H1 (cell line): ENCODE data around the gene TPSAB1. TPM values are rescaled to one million over a fixed set of nuclear protein-coding genes. Genes with fewer than 3 reads are reported as not detected.
"Not testable (repeated sequence)": the region's sequence is repeated elsewhere in the genome, so short reads cannot be mapped to it uniquely, and the experiment has no call there.

Experiments
- CTCF ChIA-PET: fragments of 300-600 bp; sonication (Branson Sonifier 250); formaldehyde crosslinking; loops from one replicate; lab custom pipeline; 2021; ENCODE audit not compliant: partially characterized antibody; lab: Charles Lee
- POLR2A ChIA-PET: fragments of 300-600 bp; sonication (Branson Sonifier 250); formaldehyde crosslinking; loops from one replicate; lab custom pipeline; 2021; ENCODE audit warnings: inconsistent platforms; ENCODE audit not compliant: partially characterized antibody; lab: Charles Lee
- DNase-seq, 2 experiments: peaks; one replicate each; pipeline versions ENCODE4 v3.0.0 to v3.0.0-alpha.2; 2010 to 2022; ENCODE audit warnings: low spot score in 2 of 2, low read depth in 1 of 2, mixed read lengths in 1 of 2
- FAIRE-seq: peaks from 2 replicates; lab custom pipeline; 2011; peaks lifted over from hg19 to GRCh38; lab: Jason Lieb, UNC
- H2AFZ ChIP-seq: 2 replicates; pipeline ENCODE4 v1.8.1; 2012; ENCODE audit warnings: low read length, inconsistent platforms
- H2AK5ac ChIP-seq: 2 replicates; pipeline ENCODE4 v1.6.1; 2013; ENCODE audit warnings: low read depth, low read length
- H2BK120ac ChIP-seq: replicated peaks from 2 replicates; pipeline ENCODE3; 2013; ENCODE audit warnings: low read depth, low read length, inconsistent platforms
- H2BK12ac ChIP-seq: 2 replicates; pipeline ENCODE4 v1.6.1; 2013; ENCODE audit warnings: low read depth, low read length
- H2BK15ac ChIP-seq: 2 replicates; pipeline ENCODE4 v1.6.1; 2013; ENCODE audit warnings: low read length
- H2BK20ac ChIP-seq: 2 replicates; pipeline ENCODE4 v1.6.1; 2013; ENCODE audit warnings: low read length
- H2BK5ac ChIP-seq: 2 replicates; pipeline ENCODE4 v1.6.1; 2013; ENCODE audit warnings: low read depth, low read length
- H3K14ac ChIP-seq: 2 replicates; pipeline ENCODE4 v1.6.1; 2013; ENCODE audit warnings: inconsistent platforms; ENCODE audit not compliant: insufficient read length
- H3K18ac ChIP-seq: 2 replicates; pipeline ENCODE4 v1.6.1; 2013; ENCODE audit warnings: low read length; ENCODE audit errors: extremely low read depth
- H3K23ac ChIP-seq: 2 replicates; pipeline ENCODE4 v1.6.1; 2013; ENCODE audit warnings: inconsistent platforms; ENCODE audit not compliant: insufficient read length
- H3K23me2 ChIP-seq: 2 replicates; pipeline ENCODE4 v1.6.1; 2013; ENCODE audit warnings: low read depth, low read length
- H3K27ac ChIP-seq: 2 replicates; pipeline ENCODE4 v1.6.1; 2011; ENCODE audit warnings: low read depth, low read length, inconsistent platforms
- H3K27me3 ChIP-seq, 4 experiments: replicated peaks in 1 of 4; 1 replicate in 1 of 4; 2 replicates in 3 of 4; pipeline versions ENCODE4 v1.6.1 to v1.8.1; 2011 to 2013; ENCODE audit warnings: low read length in 3 of 4, mild to moderate bottlenecking in 3 of 4, inconsistent platforms in 2 of 4, mixed read lengths in 2 of 4, moderate library complexity in 1 of 4; ENCODE audit not compliant: control insufficient read depth in 3 of 4, insufficient read depth in 3 of 4; ENCODE audit errors: extremely low read depth in 1 of 4
- H3K36me3 ChIP-seq, 4 experiments: 2 replicates each; pipeline versions ENCODE4 v1.6.1 to v1.8.1; 2011 to 2013; ENCODE audit warnings: mild to moderate bottlenecking in 4 of 4, low read length in 3 of 4, moderate library complexity in 2 of 4, control low read depth in 1 of 4, inconsistent platforms in 1 of 4; ENCODE audit not compliant: insufficient read depth in 4 of 4, control insufficient read depth in 2 of 4
- H3K4ac ChIP-seq: replicated peaks from 2 replicates; pipeline ENCODE3; 2013; ENCODE audit warnings: low read length, low read depth, mixed read lengths, inconsistent platforms; ENCODE audit not compliant: insufficient read length
- H3K4me1 ChIP-seq, 4 experiments: replicated peaks in 1 of 4; 1 replicate in 1 of 4; 2 replicates in 3 of 4; pipeline versions ENCODE4 v1.6.1 to v1.8.1; 2011 to 2013; ENCODE audit warnings: low read length in 3 of 4, inconsistent platforms in 2 of 4, mixed read lengths in 1 of 4; ENCODE audit not compliant: insufficient read depth in 4 of 4, control insufficient read depth in 3 of 4
- H3K4me2 ChIP-seq, 2 experiments: 2 replicates each; pipeline versions ENCODE4 v1.6.1 to v1.8.1; 2011 to 2013; ENCODE audit warnings: low read depth in 2 of 2, low read length in 2 of 2, control low read depth in 1 of 2, inconsistent platforms in 1 of 2, mild to moderate bottlenecking in 1 of 2; ENCODE audit not compliant: insufficient read depth in 1 of 2
- H3K4me3 ChIP-seq, 4 experiments: fragments of 200-600, 300-600 bp in 1 of 4; sonication (generic), shearing (Covaris generic), sonication (Bioruptor Twin) in 1 of 4; 2 replicates each; pipeline versions ENCODE4 v1.5.1 to v1.8.1; 2011 to 2016; ENCODE audit warnings: low read length in 4 of 4, low read depth in 3 of 4, control low read depth in 2 of 4, inconsistent platforms in 2 of 4, mild to moderate bottlenecking in 2 of 4, mixed read lengths in 1 of 4, moderate library complexity in 1 of 4; ENCODE audit not compliant: insufficient read depth in 2 of 4; ENCODE audit errors: extremely low read depth in 1 of 4
- H3K56ac ChIP-seq: replicated peaks from 2 replicates; pipeline ENCODE3; 2013; ENCODE audit warnings: low read depth, mild to moderate bottlenecking, mixed read lengths, low read length, inconsistent platforms; ENCODE audit not compliant: insufficient read length
- H3K79me1 ChIP-seq: 2 replicates; pipeline ENCODE4 v1.6.1; 2013; ENCODE audit warnings: low read depth, low read length, control low read depth
- H3K79me2 ChIP-seq, 2 experiments: 2 replicates each; pipeline versions ENCODE4 v1.6.1 to v1.8.1; 2012 to 2013; ENCODE audit warnings: low read length in 2 of 2, mild to moderate bottlenecking in 2 of 2, inconsistent platforms in 1 of 2; ENCODE audit not compliant: insufficient read depth in 2 of 2, control insufficient read depth in 1 of 2
- H3K9ac ChIP-seq, 4 experiments: replicated peaks in 1 of 4; 1 replicate in 1 of 4; 2 replicates in 3 of 4; pipeline versions ENCODE4 v1.6.1 to v1.8.1; 2011 to 2013; ENCODE audit warnings: low read depth in 3 of 4, low read length in 3 of 4, control low read depth in 2 of 4, mild to moderate bottlenecking in 2 of 4, moderate library complexity in 2 of 4, inconsistent platforms in 1 of 4; ENCODE audit errors: extremely low read depth in 1 of 4
- H3K9me3 ChIP-seq, 2 experiments: 2 replicates each; pipeline versions ENCODE4 v1.6.1 to v1.8.1; 2012 to 2013; ENCODE audit warnings: mild to moderate bottlenecking in 2 of 2, moderate library complexity in 2 of 2, control low read depth in 1 of 2, inconsistent platforms in 1 of 2, low read depth in 1 of 2, low read length in 1 of 2, mixed read lengths in 1 of 2; ENCODE audit not compliant: insufficient read depth in 2 of 2
- H4K20me1 ChIP-seq, 2 experiments: replicated peaks in 1 of 2; 2 replicates each; pipeline versions ENCODE3 to v1.8.1; 2011 to 2013; ENCODE audit warnings: inconsistent platforms in 2 of 2, low read length in 2 of 2, mild to moderate bottlenecking in 1 of 2; ENCODE audit not compliant: insufficient read depth in 2 of 2, control insufficient read depth in 1 of 2
- H4K5ac ChIP-seq: 2 replicates; pipeline ENCODE4 v1.6.1; 2013; ENCODE audit warnings: low read length, low read depth, mixed read lengths, inconsistent platforms; ENCODE audit not compliant: insufficient read length
- H4K8ac ChIP-seq: 2 replicates; pipeline ENCODE4 v1.8.0; 2013; ENCODE audit warnings: mild to moderate bottlenecking, moderate library complexity, low read length, inconsistent platforms; ENCODE audit not compliant: insufficient read depth; ENCODE audit errors: extremely low read depth
- H4K91ac ChIP-seq: replicated peaks from 2 replicates; pipeline ENCODE3; 2013; ENCODE audit warnings: low read length, mixed read lengths, inconsistent platforms; ENCODE audit not compliant: insufficient read length
- BCL11A ChIP-seq, 2 experiments: IDR thresholded peaks; one replicate each; pipeline ENCODE4 v1.6.1; 2011; ENCODE audit warnings: low read depth in 2 of 2, low read length in 2 of 2, mild to moderate bottlenecking in 2 of 2
- EP300 ChIP-seq, 2 experiments: IDR thresholded peaks; 1 replicate in 1 of 2; 2 replicates in 1 of 2; pipeline ENCODE4 v1.6.1; 2011 to 2012; ENCODE audit warnings: low read depth in 2 of 2, low read length in 2 of 2, mild to moderate bottlenecking in 2 of 2, borderline replicate concordance in 1 of 2, inconsistent platforms in 1 of 2, moderate library complexity in 1 of 2
- MAX ChIP-seq: IDR thresholded peaks from 2 replicates; pipeline ENCODE4 v1.6.1; 2012; ENCODE audit warnings: inconsistent platforms
- RAD21 ChIP-seq, 2 experiments: IDR thresholded peaks in 1 of 2; conservative IDR thresholded peaks in 1 of 2; 2 replicates each; pipeline ENCODE4 v1.6.1; 2011; ENCODE audit warnings: low read depth in 2 of 2, low read length in 2 of 2, improper control_type of control experiment in 1 of 2, inconsistent platforms in 1 of 2, mild to moderate bottlenecking in 1 of 2, moderate library complexity in 1 of 2
- RXRA ChIP-seq: IDR thresholded peaks from 2 replicates; pipeline ENCODE4 v1.6.1; 2011; ENCODE audit warnings: low read depth, mild to moderate bottlenecking, low read length, moderate library complexity; ENCODE audit not compliant: insufficient read depth
- WGBS, 2 experiments: shearing (Covaris generic) in 1 of 2; methylation state at CpG; one replicate each; pipeline versions ENCODE4 v1.1.6 to v1.1.7; 2013 to 2015; ENCODE audit warnings: low lambda C conversion rate in 2 of 2, mixed read lengths in 2 of 2, inconsistent platforms in 1 of 2, low coverage in 1 of 2, missing lambda C conversion rate in 1 of 2; ENCODE audit not compliant: insufficient replicate concordance in 2 of 2, insufficient coverage in 1 of 2, insufficient read length in 1 of 2; ENCODE audit errors: extremely low coverage in 1 of 2, missing lambda C conversion rate in 1 of 2; 5-methylcytosine and 5-hydroxymethylcytosine counted together
- polyA plus RNA-seq, 7 experiments: library from polyadenylated mRNA; depleted of rRNA in 3 of 7; stranded (reverse) in 5 of 7; unstranded in 2 of 7; fragments of >200 nt in 5 of 7; fragments of 200-250 nt in 2 of 7; gene quantifications; 1 replicate in 5 of 7; 2 replicates in 1 of 7; 4 replicates in 1 of 7; pipeline versions ENCODE4 v1.2.1 to v1.2.3, GENCODE V29; 2011 to 2013; ENCODE audit warnings: missing spikeins in 2 of 7, mixed read lengths in 2 of 7
- total RNA-seq: library from RNA; stranded (reverse); fragmentation: NEBNext Ultra II Directional; extraction: Animal tissue kit (Norgen Biotek cat#: 25700); gene quantifications from 2 replicates; pipeline ENCODE4 v1.2.1, GENCODE V29; 2021

The TPSAB1 gene
- total and polyA plus RNA-seq, 2 of the 8 experiments (the other 6 are each of a cell fraction or from before 2014, with no cell fraction given) = 0.09 TPM; not detected in 1

- TF ChIP-seq MAX (no peak), RXRA (no peak), BCL11A (IDR thresholded peaks at IDR 0.05; ENCODE audit: low read depth in 2 of 2, low read length in 2 of 2) (no peak), RAD21 (IDR thresholded peaks at IDR 0.05 in 1 of 2, conservative IDR thresholded peaks at IDR 0.05 in 1 of 2; ENCODE audit: low read depth in 2 of 2, low read length in 2 of 2) (no peak), EP300 (IDR thresholded peaks at IDR 0.05; ENCODE audit: borderline replicate concordance in 1 of 2, low read depth in 2 of 2, low read length in 2 of 2) (no peak)
These were observed 2.5 kb upstream of the TPSAB1 start (continued) for GRCh38 chr16:1237990-1238389.

GRCh38 chr16:1238909-1239308 is 1.6 kb upstream of the TPSAB1 start:
- H3K18ac ChIP-seq, H3K79me2 ChIP-seq, H3K79me1 ChIP-seq, H3K9me3 ChIP-seq, H3K9ac ChIP-seq, H3K27me3 ChIP-seq, H2BK15ac ChIP-seq, H3K56ac ChIP-seq, H4K5ac ChIP-seq, H2BK120ac ChIP-seq, DNase-seq, FAIRE-seq, H4K20me1 ChIP-seq, POLR2A ChIA-PET, H2BK5ac ChIP-seq, H3K36me3 ChIP-seq, H3K4me3 ChIP-seq, H4K91ac ChIP-seq, H3K4ac ChIP-seq, H2AFZ ChIP-seq, H2BK20ac ChIP-seq, H2BK12ac ChIP-seq, H2AK5ac ChIP-seq, H3K27ac ChIP-seq, H3K23me2 ChIP-seq, H3K4me1 ChIP-seq, H3K23ac ChIP-seq, H3K14ac ChIP-seq, H3K4me2 ChIP-seq: not testable (repeated sequence)
- CTCF ChIA-PET = interaction anchor here (0.8 to 0.9 kb wide), 2 partner anchors 136 to 454 kb away, joined by 3 read pairs; no protein-coding TSS in a partner anchor
- WGBS, 2 experiments = 85% methylated on average over 17 of the region's 23 CpGs; no CpG with 5 or more reads in 1 of the 2 experiments
- peak overlapping the region; percentile 68; the same call in 1 of the 2 replicates for H4K8ac ChIP-seq
